ENCODE data around the gene HLF.

HLF gene

DNA sequence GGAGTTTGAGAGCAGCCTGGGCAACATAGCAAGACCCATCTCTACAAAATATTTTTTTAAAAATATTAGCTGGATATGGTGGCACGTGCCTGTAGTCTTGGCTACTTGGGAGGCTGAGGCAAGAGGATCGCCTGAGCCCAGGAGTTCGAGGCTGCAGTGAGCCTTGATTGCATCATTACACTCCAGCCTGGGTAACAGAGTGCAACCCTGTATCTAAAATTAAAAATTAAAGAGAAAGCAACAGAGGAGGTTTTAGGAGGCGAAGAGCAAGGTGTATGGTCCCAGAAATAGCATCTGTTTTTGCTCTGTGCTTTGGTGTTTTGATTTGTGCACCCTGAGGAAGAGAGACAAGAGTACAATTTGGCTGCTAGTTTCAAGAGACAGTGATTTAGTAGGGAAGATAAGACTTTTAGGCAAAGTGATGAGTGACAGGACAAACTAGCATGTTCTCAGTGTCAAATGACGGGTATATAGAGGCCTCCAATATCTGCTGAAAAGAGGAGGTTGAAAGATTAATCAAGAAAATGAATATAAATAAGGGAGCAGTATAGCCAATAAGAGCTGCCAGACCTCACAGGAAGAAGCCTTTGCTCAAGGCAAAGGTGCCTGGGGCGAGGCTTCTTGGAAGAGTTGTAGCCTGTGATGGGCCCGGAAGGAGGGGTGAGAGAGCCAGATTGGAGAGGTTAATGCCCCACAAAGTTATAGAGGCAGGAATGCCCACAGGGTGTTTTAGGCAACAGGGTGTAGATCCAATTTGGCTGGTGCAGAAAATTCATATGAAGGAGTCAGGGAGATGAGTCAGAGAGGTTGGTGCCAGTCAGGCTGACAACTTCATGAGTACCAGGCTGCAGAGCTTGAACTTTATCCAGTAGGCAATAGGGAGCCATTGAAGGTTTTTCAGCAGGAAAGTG lies 11.4 kb downstream of the HLF start:
- DNase-seq, result no peak

DNA sequence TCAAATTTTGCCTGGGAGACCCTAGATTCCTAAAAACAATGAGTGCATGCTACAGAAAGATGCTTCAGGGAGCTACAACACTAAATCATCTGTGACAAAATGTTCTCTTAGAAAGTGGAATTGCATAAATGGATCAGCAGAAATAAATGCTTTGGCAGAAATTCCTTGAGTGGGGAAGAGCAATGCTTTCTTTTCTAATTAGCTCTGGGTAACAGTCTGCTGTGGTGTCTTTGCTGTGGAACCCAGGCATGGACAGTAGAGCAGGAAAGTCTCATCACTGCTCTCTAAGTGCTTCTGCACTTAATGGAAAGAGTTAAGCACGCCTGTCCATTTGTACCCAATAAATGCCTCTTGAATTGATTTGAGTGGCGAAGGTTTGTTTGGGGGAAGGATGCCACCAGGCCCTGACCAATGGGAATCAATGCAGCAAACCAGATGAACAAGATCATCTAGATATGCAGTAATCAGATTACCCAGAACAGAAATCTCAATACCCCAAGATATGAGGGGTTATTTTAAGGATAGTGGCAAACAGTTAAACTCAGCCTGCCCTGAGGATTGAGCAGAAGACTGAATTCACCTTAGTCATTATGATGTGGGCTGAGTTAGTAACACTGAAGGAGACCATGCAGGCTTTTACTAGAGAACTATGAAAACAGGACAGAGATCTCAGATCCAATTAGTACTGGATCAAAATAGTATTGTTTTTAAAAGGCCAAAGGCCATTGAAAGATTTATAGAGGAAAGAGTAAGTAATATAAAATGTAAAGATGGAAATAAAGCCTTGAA lies 13.6 kb downstream of the HLF start:
- no peak for DNase-seq

DNA sequence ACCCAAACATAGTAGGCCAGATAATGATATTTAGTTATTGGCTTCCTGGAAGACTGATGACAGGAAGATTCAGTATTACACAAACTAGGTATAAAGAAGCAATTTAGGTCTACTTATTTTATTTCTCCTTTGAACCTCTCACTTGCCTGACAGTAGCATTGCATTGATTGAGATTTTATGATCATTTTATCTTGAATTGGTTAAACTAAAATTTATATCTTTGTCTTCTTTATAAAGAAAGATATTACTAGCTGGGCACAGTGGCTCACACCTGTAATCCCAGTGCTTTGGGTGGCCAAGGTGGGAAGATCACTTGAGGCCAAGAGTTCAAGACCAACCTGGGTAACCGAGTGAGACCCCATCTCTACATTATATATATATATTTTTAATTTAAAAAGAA lies 14.4 kb downstream of the HLF start:
- DNase-seq, result no peak

DNA sequence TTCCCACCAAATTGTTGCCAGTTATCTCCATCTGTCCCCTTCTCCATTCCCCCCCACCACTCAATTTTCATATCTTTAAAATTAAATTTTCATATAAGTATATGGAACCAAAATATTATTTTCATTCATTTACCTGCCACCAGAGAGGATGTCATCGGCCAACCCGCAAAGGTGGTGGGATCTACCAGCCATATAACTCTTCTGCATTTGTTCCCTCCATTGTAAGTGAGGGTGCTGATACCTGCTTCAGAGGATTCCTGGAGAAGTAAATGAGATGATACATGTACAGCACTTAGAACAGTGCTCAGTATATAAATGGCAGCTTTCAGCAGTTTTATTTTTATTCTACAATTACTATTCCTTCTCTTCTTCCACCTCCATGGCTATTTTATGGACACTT lies 15.0 kb downstream of the HLF start:
- no peak for DNase-seq

DNA sequence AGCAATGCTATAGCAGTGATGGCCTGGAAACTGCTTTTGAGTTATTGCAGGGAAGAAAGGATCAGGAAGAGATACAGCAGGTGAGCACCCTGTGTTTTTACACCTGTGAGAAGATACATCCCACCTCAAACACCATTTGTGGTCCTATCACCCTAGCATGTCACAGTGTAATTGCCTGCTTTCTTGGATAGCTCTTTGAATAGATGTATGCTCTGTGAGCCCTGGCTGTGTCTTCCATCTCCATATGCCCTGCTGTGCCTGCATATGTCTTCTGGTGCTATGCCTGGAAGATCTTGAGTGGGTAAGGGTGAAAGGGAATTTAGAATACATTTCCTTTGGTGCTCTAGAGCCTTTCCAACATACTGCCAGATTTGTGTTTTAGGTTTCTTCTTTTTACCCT lies 15.5 kb downstream of the HLF start:
- DNase-seq, result no peak

DNA sequence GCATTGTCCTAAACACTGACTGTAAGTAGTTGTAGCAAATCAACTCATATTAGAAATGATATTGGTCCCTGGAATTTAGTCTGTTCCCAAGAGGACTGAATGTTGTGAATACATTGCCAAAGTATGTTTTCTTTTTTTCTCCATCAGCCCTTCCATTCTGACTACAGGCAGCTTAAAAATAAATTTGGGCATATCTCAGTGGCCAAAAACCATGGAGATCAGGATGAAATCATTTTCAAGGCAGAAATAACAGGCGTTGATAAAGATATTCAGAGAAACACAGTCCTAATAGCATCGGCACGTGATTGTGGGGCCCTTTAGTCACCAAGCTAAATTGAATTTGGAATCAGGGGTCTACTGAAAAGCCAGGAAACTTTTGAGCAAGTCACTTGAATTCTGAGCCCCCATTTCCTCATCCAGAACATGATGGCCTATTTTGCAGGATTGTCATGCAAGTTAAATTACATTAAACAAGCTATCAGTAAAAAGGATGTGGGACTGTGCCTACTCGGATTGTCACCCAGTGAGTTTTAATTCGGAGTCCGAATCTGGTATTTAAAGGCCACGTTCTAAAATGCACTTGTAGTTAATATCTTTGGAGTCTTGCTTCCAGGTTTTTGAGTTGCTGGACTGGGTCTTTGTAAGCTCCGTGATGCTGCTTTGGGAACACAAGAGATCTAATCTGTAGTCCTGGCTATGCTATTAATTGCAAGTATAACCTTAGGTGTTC lies 17.1 kb downstream of the HLF start:
- DNase-seq, result no peak

DNA sequence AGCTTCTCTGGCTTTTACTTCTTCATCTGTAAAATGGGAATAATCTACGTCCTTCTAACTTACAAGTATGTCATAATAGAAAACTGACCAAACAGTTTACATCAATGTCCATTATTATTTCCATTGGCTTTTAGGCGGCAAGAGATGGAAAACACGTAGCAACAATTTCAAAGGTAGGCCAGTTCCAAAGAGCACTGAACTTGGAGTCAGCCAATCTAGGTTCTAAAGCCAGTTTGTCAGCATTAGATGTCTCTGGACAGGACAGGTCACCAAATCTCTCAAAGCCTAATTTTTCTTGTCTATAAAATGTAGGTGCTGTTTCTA lies 17.6 kb downstream of the HLF start:
- DNase-seq, result no peak

DNA sequence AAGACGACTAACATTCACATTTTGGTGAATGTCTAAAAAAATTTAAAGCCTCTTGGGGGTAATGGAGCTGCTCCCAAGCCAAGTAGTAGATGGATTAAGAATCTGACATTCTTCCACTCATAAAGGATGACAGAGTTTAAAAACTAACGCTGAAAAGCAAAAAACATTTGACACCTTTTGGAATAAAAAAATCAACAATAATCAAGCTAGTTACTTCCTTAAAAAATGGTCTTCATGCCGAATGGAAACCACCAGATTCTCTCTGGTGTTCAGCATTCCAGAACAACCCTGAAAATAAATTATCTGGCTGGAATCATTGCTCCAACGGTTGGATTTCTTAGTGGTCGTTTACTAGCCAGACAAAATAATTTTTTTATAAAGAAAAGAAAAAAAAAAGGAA lies 18.0 kb downstream of the HLF start:
- no peak for DNase-seq

DNA sequence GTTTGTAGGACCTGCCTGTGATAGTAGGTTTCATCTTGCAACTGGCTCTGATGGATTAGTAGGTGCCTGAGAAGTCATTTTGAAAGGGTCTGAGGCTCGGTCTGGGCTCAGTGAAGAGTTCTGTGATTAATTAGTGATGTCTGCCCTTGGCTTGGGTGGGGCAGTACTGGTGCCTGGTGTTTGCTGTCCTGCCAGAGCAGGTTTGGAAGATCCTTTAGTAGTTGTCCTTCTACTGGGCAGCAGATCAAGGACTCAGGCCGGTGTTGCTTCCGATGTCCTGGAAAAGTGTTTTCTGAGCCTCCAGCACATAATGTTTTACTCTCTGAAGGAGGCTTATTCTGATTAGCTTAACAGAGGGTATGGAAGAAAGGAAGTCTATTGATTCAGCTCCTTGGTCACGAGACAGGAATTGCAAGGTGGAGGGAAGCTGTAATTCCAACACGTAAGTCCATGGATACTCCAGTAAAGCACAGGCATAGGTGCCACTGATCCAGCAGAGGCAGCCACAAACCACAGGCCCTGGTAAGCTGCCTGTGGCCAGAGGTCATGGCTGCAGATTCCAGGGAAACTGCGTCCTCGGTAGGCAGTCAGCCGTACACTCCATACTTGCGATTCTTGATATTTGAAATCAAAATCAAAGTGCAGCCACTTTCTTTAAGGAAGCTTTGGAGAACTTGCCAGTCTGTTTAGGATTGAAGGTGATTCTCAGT lies 18.7 kb downstream of the HLF start:
- DNase-seq, result no peak

DNA sequence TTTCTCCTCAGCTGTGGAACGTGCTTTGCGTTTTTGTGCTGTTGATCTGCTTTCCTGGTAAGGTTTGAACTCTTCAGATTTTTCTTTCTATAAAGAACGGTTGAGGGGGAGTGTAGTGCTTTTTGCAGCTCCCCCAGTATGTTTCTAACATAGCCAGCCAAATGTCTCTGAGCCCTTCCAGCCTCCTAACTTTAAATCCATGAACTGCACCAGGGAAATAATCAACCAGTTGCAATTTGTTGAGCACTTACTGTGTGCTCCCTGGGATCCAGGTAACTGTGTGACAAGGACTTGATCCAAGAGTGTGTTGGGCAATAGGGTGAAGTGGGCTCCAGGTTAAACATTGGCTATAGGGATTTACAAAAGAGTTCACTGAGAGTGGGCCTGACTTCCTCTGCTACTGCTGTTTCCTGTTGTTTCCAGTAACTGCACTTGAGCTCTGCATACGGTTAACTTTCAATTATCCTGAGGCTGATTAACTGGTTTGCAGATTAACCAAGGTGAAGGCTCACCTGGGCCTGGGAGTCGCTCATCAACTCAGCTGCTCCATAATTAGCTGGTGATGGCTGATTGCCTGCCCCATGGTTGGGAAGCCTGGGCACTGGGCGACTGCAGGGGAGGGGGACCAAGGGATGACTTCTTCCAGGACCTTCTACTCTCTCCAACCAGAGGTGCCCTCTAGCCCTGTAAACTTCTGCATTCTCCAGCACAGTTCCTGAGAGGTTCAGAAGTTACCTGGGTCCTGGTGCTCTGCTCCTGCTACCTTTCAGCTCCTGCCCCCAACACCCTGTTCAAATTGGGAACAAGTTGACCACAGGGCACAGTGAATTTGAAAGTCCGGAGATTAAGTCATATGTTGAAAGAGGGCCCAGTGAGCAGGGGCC lies 19.5 kb downstream of the HLF start:
- DNase-seq, result no peak

DNA sequence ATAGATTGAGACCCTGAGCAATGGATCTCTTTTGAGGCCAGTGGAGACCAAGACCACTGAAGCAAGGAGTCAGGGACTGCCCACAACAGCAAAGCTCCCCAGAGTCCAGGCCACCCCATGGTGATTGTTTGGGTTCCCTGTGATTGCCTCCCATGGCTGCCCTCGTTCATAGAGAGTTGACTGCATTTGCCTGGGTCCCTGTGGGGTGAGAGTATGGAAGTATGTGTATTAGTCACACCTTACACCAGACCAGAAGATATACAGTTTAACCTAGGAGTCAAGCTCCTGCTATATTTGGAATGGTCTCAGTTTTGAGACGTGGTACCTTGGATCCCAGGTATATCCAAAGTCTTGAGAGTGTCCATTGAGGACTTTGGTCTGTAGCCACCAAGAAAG lies 20.2 kb downstream of the HLF start:
- DNase-seq, result no peak

DNA sequence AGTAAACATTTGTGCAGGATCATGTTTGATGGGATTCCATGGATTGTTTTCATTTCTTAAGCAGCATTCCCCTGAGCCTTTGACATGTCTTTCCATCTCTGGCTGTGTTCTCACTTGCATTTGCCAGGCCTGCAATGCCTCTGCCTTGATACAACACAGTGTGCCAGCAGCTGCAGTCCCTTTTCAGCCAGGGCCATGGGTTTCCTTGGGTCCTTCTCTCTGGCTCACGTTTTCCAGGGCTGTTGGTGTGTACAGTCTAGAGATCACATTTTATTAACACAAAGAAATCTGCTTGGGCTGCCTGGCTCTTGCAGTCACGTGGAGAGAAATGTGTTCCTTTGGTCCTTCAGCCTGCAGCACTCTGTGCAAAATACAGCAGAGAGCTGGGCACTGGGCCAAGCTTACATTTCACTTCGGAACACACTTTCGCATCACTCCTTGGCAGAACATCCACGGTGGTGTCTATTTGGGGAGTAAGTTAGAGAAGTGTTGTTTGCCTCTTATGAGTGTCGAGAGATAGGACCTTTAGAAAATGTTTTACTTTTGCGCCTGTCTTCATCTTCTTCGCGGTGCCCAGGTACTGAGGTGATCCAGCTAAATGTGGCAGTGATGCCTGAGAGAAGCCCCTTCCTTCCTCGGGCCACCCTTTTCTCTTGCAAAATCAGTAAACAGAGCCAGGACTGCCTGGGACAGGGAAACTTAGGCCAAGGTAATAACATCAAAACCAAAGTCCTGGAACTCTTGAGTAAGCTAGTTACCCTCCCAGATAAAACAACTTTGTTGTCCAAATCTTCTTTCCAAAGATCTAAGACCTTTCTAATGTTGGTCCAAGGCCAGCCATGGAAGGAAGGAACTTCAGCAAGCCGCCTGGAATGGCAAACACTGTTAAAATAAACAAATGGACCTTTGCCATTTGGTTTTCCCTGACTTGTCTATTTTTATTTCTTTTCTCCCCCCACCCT lies 20.9 kb downstream of the HLF start:
- DNase-seq, result no peak

DNA sequence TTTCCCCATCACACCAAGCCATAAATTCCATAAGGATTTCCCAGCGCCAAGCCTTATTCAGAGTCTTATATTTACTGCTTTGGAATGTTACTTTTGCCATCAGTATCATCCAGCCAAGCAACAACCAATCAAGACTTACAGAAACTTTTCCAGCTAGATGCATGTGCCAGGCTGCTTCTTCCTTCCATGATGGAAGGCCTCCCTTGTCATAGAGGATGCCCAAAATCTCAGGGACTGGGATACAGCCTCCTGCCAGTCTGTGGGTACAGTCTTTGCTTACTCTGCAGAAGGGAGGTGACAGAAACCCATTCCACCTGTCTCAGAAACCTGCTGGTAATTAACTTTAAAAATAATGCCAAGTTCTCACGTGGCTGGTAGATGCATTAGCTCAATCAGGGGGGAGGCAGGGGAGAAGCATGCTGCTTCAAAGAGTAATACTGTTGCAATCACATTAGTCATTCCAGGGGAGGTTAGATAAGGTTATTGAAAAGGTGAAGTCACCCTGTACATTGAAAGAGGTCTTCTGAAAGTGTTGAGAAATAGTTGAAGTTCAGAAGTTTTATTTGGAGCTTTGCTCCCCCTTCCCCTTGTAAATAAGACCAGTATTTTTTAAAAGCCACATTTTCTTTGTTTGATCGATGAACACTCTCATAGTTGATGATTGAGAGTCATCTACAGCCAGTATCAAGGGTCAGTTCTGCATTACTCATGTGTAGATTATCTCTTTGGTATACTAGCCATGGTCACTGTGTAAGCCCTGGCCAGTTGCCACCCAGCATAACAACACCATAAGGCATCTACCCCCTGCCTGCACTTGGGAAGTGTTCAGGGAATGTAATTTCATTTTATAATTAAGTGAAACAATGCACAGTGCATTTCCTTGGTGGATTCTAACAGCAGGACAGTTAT lies 22.2 kb downstream of the HLF start:
- no peak for DNase-seq

DNA sequence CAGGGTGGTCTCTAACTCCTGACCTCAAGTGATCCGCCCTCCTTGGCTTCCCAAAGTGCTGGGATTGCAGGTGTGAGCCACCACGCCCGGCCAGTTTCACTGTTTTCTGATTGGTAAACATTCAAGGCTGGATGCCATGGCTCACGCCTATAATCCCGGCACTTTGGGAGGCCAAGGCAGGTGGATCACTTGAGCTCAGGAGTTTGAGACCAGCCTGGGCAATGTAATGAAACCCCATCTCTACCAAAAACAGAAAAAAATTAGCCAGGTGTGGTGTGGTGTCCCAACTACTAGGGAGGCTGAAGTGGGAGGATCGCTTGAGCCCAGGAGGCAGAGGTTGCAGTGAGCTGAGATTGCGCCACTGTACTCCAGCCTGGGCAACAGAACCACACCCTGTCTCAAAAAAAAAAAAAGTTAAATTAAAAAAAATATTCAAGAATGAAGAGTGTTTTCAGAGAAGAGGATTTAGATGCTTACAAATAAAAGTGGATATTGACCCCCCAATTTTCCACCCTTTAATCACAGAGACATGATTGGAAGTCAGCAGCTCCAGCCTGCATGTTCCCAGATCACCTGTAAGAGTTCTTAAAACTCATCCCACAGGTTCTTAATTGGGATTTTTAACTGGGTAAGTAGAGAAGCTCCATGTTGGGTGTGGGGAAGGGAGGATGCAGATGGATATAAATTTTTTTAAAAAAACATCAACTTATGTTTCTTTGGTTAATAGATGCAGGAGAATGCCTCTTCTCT lies 23.8 kb downstream of the HLF start:
- DNase-seq, result no peak

DNA sequence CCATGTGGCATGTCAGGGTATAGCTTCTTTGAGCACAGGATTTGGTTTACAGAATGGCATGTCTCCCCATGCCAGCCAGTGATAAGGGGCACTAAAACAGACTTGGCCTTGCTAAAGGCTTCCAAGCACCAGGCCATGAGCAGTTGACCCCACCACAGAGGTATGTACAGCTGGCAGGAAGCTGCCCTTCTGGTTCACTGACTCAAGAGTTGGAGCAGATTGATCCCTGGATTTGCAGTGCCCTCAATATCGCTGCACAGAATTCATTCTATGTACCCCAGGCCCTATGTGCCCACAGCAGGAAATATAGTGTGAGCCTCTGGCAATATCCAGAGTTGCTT lies 24.3 kb downstream of the HLF start:
- DNase-seq, result no peak

DNA sequence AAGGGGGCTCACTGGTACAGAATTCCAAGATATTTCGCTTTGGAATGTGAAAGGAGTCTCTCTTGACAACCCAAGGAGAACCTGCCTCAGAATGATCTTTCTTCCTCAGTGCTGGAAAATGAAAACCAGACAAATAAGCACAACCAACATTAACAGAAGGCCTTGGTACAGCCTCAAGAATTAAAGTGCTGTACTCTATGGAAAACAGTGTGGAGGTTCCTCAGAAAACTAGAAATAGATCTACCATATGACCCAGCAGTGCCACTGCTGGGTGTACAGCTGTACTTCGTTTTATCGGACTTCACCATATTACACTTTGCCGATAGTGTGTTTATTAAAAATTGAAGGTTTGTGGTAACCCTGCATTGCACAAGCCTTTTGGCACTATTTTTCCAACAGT lies 25.2 kb downstream of the HLF start:
- no peak for DNase-seq

DNA sequence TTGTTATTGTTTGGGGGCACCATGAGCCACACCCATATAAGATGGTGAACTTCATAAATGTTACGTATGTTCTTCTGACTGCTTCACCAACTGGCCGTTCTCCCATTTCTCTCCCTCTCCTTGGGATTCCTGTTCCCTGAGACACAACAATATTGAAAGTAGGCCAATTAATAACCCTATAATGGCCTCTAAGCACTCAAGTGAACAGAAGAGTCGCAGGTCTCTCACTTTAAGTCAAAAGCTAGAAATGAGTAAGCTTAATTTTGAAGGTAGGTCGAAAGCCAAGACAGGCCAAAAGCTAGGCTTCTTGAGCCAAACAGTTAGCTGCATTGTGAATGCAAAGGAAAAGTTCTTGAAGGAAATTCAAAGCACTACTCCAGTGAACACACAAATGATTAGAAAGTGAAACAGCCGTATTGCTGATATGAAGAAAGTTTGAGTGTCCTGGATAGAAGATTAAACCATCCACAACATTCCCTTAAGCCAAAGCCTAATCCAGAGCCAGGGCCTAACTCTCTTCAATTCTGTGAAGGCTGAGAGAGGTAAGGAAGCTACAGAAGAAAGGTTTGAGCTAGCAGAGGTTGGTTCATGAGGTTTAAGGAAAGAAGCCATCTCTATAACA lies 25.8 kb downstream of the HLF start:
- no peak for DNase-seq

DNA sequence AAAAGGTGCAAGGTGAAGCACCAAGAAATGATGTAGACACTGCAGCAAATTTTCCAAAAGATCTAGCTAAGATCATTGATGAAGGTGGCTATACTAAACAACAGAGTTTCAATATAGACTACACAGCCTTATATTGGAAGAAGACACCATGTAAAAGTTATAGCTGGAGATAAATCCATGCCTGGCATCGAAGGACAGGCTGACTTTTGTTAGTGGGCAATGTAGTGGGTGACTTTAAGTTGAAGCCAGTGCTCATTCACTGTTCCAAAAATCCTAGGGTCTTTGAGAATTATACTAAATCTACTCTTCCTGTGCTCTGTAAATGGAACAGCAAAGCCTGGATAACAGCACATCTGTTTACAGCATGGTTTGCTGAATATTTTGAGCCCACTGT lies 26.4 kb downstream of the HLF start:
- no peak for DNase-seq

All from inflammatory macrophage (primary cell).